Islet of Langerhans (tissue), 1 donor: ENCODE measurements around the gene EXOSC3.
"Not testable (repeated sequence)": the region's sequence is repeated elsewhere in the genome, so short reads cannot be mapped to it uniquely, and the experiment has no call there.

ENCODE experiments used
- FAIRE-seq: peaks from one replicate; lab custom pipeline; 2011; peaks lifted over from hg19 to GRCh38; lab: Jason Lieb, UNC

EXOSC3 gene

GRCh38 chr9:37784616-37785483, at the start of gene EXOSC3:
Gene EXOSC3, minus strand, starts transcription at chr9:37785064. Its CDS starts 20 bp downstream, at chr9:37785044.
- FAIRE-seq: no peak

GRCh38 chr9:37827483-37828165, 42.8 kb upstream of the EXOSC3 start:
- FAIRE-seq: no peak

- FAIRE-seq: not testable (repeated sequence)
Observed at GRCh38 chr9:37825174-37825573, 40.3 kb upstream of the EXOSC3 start.

GRCh38 chr9:37820142-37820541, 35.3 kb upstream of the EXOSC3 start:
- FAIRE-seq: no peak

- FAIRE-seq: no peak
Observed at GRCh38 chr9:37818849-37819248, 34.0 kb upstream of the EXOSC3 start.

- no peak for FAIRE-seq
Observed at GRCh38 chr9:37812773-37813379, 28.0 kb upstream of the EXOSC3 start.

GRCh38 chr9:37811906-37812476, 27.1 kb upstream of the EXOSC3 start:
- FAIRE-seq: no peak

- FAIRE-seq: not testable (repeated sequence)
Observed at GRCh38 chr9:37809676-37810075, 24.8 kb upstream of the EXOSC3 start.

- FAIRE-seq: no peak
Observed at GRCh38 chr9:37806271-37806670, 21.4 kb upstream of the EXOSC3 start.

- FAIRE-seq: no peak
Observed at GRCh38 chr9:37801959-37802711, 17.3 kb upstream of the EXOSC3 start.

GRCh38 chr9:37801287-37801850, 16.5 kb upstream of the EXOSC3 start:
- FAIRE-seq: no peak

- no peak for FAIRE-seq
Observed at GRCh38 chr9:37800631-37801286, 15.9 kb upstream of the EXOSC3 start, which contains the start of gene DCAF10. Gene DCAF10, plus strand, starts transcription at chr9:37800797. Its CDS starts 70 bp downstream, at chr9:37800867.

- no peak for FAIRE-seq
Observed at GRCh38 chr9:37798677-37799076, 13.8 kb upstream of the EXOSC3 start.

- FAIRE-seq: no peak
Observed at GRCh38 chr9:37796232-37796631, 11.4 kb upstream of the EXOSC3 start.

- no peak for FAIRE-seq
Observed at GRCh38 chr9:37792122-37792521, 7.3 kb upstream of the EXOSC3 start.

GRCh38 chr9:37790096-37790495, 5.2 kb upstream of the EXOSC3 start:
- FAIRE-seq: no peak

- no peak for FAIRE-seq
Observed at GRCh38 chr9:37788332-37788731, 3.5 kb upstream of the EXOSC3 start.

- FAIRE-seq: no peak
Observed at GRCh38 chr9:37787059-37787458, 2.2 kb upstream of the EXOSC3 start.

GRCh38 chr9:37784291-37784615, 611 bp downstream of the EXOSC3 start:
- FAIRE-seq: no peak

- FAIRE-seq: no peak
Observed at GRCh38 chr9:37778534-37778933, 6.3 kb downstream of the EXOSC3 start.

- no peak for FAIRE-seq
Observed at GRCh38 chr9:37776328-37776727, 8.5 kb downstream of the EXOSC3 start.
